Stimulated activated CD4-positive, alpha-beta T cell treated with anti-CD3 and anti-CD28 coated beads, Interleukin-2, amount 100 ng/mL, for 24 hours (primary cell): ENCODE results near the gene INAVA.
A peak's percentile ranks its signal among the peaks of the same experiment; 100 is the strongest.
"Not testable (repeated sequence)": the region's sequence is repeated elsewhere in the genome, so short reads cannot be mapped to it uniquely, and the experiment has no call there.

Source experiments
- DNase-seq, 2 donors: peaks; one replicate each; pipeline ENCODE4 v3.0.0-alpha.2; 2020

INAVA gene

DNA sequence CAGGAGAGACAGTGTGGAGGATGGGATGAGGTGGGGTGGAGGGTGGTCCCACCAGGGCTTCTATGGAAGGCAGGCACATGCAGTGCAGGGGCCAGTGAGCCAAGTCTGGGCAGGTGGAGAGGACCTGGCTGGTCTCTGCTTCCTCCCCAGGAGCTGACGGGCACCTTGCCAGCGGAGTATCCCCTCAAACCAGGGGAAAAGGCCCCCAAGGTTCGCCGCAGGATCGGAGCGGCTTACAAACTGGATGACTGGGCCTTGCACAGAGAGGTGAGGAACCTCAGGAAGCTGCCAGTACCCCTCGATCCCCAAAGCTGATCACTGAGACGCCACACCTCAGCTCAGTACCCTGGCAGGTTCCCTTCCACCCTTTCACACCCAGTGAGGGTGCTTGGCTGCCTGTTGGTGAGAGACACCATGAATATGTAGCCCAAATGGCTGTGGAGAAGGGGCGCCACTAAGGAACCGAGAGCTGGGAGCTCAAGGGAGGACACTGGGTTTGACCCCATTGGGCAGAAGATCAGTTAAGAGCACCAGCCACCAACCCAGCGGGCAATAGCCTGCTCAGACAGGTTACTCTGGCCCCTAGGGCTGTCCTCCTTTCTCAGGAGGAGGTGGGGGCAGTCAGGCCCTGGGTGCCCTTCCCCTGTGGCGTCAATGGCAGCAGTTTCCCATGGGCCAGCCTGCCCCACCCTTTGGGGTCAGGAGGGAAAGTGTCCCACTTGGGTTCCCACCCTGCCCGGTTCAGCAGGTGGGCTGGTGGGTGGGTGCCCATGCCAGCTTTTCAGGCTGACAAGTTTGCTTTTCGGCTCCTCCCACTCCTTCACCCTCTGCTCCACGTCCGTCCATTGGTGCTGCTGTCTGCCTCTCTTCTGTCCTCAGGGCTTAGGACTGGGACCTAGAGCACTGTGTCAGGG is 5.5 kb downstream of the INAVA start:
- no peak for DNase-seq

DNA sequence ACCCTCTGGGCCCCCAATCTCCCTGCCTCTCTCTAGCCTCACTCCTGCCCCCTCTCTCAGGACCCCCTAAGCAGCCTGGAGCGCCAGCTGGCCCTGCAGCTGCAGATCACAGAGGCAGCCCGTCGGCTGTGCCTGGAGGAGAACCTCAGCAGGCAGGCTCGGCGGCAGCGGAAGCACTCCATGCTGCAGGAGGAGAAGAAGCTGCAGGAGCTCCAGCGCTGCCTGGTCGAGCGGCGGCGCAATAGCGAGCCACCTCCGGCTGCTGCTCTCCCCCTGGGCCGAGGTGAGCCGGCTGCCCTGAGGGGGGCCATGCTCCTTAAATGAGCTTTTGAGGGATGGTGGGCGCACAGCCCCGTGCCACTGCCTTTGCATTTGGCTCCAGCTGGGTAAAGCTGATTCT is 6.2 kb downstream of the INAVA start:
- no peak for DNase-seq

DNA sequence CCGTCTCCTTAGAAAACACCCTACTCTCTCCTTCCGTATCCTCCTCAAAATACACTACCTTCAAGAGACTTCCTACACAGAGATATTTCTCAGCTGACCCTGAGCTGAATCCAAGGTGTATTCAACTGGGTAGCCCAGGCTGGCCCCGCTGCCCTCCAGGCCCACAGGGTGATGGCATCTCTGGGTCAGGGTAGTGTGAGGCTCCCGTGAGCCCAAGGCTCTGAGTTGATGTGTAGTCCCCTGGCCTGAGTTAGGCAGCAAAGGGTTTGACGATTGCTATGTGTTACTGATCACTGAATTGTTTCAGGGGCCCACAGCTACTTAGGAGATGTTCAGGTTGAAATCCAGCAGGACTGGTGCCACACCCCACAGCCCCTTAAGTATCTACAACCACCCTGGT is 6.7 kb downstream of the INAVA start:
- no peak for DNase-seq

DNA sequence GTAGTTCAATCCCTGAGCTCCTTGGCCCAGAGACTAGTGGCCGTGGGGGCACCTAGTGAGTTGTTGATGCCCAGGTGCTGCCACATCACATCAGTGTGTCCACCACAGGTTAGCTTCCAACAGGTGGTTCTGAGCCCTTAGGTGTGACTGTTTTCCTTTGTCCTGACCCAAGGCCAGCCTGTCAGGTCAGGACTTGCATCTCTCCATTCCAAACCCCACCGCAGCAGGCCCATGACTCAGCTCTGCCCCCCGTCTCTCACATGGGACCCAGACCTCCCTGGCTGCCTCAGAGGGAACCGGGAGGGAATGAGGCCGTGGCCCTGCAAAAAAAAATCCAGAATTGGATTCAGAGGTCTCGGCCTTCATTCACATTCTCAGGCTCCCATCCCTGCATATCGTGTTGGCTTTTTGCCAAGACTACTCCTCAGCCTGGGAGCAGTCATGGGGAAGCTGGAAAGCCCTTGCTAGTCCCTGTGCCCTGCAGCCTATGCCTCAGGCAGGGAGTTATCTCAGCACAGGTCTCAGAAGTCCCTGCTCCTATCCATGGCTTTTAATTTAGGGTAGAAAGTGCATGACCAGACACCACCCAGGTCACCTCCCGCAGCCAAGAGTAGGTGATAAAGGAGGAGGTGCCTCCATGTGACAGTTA is 7.2 kb downstream of the INAVA start:
- DNase-seq: no peak

DNA sequence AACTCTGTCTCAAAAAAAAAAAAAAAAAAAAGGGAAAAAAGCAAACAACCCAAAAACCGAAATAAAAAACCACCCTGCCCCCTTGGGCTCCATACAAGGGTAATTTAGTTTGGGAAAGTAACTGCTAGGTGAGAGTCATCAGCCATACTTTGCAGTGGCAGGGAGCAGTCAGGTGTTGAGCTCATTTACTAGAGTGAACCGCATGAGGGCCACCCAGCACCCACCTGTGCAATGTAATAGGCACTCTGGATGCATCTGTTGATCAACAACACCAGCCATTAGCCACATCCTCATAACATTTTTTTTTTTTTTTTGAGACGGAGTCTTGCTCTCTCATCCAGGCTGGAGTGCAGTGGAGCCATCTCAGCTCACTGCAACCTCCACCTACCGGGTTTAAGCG is 9.1 kb downstream of the INAVA start:
- no peak for DNase-seq

DNA sequence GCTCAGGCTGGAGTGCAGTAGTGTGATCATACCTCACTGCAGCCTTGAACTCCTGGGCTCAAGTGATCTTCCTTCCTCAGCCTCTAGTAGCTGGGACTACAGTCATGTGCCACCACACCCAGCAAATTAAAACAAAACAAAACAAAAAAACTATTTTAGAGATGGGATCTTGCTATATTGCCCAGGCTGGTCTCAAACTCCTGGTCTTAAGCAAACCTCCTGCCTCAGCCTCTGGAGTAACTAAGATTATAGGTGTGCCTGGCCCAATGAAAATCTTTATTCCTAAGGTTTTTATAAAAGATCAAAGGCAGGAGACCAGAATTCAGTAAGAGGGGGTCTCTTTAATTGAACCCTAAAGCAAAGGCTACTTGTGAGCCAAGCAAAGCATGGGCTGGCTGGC is 10.1 kb downstream of the INAVA start:
- no peak for DNase-seq

DNA sequence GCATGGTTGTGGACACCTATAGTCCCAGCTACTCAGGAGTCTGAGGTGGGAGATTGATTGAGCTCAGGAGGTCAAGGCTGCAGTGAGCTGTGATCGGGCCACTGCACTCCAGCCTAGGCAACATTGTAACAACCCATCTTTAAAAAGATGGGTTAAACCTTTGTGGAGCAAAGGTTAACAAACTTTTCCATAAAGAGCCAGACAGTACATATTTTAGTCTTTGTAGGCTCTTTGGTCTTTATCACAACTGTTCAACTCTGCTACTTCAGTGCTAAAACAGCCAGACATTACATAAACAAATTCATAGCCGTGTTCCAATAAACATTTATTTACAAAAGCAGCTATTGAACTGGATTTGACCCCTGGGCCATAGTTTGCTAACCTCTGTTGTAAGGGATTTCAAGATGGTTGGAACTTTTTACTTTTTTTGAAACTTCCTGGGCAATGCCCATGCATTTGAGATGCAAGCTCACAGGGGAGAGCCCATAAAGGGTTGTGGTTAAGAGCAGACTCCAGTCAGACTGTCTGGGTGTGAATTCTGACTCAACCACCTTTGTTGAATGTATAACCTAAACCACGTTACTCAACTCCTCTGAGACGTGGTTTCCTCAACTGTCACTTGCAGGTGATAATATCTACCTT is 10.8 kb downstream of the INAVA start:
- peak; percentile 28 to 49 for DNase-seq

DNA sequence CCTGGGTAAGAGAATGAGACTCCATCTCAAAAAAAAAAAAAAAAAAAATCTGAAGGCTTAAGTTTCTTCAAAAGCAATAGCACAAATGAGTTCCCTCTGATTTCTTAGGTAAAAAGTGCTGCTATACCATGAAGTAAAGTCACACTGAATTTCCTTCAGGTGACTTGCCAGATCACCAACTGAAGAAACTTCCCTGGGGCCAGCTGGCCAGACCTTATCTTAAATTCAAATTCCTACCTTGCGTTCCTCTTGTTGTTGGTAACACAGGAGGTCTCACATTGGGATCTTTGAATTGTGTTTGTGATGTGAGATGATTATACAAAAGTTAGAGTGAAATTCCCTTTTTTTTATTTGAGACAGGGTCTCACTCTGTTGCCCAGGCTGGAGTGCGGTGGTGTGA is 11.8 kb downstream of the INAVA start:
- no peak for DNase-seq

DNA sequence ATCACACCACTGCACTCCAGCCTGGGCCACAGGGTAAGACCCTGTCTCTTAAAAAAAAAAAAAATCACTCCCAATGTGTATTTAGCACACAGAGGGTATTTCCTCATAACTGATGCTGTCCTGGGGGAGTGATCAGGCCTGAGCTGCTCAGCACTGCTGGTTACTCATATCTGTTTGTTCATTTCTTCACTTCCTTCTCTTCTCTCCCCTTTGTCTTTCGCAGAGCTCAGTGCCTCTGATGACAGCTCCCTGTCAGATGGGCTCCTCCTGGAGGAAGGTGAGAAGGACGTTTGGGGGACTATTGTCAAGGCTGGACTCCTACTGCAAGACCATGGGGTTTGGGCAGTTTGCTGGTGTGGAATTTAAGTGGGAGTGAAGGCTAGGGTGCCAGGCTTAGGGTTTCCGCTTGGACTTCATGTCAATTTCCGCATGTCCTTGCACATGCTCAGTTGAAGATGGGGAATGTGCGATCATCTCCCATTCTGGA is 13.0 kb downstream of the INAVA start:
- DNase-seq: no peak

DNA sequence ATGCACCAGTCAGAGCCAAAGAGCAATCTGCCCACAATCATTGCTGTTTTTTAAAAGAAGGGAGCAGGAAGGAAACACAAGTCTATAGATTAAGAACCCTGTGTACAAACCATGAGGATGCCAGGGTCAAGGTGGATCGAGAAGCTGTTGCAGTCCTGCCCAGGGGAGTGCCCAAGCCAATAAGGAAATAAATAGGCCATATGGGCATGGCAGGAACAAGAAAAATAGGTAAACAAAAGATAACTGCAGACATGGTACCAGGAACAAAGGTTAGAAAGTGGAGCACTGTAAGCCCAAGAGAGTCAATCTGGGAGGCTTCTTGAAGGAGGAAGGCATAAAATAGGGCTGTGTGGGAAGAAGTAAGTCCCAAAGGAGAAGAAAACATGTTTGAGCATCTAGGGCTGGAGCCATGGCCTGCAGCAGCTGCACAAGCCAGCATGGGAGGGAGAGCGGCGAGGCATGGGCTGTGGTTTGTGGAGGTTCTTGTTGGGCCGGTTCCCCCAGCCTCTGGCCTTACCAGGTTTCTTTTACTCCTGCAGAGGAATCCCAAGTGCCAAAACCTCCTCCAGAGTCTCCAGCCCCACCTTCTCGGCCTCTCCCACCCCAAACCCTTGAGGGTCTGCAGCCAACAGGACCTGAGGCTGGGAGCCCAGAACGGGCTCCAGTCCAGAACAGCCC is 13.6 kb downstream of the INAVA start:
- no peak for DNase-seq

DNA sequence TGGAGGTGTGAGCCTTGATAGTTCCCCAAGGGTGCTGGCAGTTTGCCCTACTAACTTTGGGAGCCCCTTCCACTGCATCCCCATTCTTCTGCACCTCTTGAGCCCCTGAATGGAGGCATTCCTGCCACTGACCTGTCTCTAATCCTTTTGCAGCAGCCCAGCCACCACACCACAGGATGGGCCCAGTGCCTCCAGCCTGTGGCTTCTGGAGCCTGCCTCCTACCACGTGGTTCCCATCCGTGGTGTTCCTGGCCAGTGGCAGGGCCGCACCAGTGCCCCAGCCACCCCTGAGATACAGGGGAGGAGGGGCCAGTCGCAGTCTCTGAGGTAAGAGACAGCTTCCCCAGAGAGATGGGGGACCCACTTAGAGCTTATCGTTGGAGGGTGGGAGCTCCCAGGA is 14.4 kb downstream of the INAVA start:
- no peak for DNase-seq

DNA sequence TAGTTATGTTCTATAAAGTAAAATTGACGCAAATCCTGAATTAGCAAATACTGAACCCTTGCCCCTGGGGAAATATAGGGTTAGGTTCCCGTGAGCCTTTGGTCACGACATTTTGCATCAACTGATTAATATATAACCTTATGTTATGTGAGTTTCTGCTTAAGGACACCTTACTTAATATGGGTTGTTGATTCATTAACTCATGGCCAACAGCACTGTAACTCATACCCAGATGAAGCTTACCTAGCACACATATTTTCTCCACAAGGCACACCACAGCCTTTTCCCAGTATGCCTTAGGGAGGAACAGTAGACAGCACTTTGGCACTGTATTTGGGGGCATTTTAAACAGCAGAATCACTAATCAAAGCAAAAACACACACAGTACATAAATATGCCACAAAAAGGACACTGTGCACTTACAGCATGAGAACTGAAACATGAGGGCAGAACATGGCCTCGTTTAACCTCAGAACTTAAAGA is 15.1 kb downstream of the INAVA start:
- DNase-seq: no peak

DNA sequence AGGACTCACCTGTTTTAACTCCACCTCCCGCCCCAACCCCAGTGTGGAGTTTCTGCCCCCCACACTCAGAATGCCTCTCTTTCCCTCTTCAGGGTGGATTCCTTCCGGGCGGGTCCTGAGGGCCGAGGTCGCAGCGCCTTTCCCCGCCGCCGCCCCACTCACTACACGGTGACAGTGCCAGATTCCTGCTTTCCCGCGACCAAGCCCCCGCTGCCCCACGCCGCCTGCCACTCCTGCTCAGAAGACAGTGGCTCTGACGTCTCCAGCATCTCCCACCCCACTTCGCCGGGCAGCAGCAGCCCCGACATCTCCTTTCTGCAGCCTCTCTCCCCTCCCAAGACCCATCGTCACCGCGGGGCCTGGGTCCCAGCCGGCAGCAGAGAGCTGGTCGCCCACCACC is 16.7 kb downstream of the INAVA start:
- DNase-seq: no peak

DNA sequence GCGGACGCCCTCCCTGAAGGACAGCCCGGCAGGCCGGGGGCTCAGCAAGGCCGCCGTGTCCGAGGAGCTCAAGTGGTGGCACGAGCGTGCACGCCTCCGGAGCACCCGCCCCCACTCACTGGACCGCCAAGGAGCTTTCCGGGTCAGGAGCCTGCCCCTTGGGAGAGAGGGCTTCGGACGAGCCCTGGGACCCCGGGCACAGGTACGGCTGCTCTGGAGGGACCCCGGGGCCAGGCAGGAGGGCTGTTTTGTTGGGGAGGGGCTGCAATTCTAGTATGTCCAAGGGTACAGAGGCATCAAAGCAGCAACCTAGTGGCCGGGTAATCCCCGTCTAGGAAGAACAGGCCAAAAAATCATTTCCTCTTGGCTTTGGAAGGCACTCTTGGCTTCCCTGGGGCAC is 17.2 kb downstream of the INAVA start:
- DNase-seq: not testable (repeated sequence)

DNA sequence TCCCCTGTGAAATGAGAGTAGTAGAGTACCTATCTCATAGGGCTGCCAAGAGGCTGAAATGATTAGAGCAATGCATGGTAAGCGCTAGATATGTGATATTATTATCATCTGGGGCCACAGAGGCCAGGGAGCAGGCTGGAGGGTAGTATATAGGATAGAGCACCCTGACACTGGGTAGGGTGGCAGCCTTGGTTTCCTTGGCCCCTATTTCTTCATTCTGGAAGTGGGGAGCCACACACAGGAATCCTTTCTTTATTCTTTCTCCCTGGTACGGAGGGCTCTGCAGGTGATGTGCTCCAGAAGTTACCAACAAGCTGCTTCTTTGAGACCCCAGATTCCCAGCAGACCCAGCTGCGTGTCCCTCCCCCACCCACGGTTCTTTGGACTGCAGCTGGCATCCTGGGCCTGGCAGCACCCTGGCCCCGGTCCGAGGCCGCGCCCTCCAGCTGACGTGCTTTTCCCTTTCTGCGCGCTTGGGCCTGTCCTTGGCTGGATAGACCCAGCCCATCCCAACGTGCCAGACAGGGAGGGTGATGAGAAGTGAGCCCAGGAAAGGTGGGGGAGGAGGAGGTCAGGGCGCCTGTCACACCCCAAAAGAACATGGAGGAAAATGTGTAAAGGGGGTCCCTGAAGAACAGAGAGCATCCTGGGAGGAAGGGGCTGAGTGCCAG is 18.2 kb downstream of the INAVA start:
- DNase-seq: no peak

DNA sequence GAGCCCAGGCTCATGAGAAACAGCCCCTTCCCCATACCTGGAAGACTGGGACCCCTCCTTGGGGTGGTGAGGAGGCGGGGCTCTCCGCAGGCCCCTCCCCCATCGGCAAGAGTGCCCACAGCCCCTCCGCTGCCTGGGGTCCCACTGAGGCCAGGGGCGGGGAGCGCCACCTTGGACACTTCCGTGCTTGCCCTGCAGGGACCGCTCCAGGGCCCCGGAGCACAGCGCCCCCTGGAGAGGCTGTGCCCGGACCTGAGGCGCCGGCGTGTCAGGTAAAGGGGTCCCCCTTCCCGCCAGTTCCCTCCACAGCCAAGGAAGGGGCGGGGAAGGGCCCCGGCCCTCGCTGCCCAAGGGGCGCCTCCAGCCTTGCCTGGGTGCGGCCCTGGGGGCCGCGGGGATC is 21.5 kb downstream of the INAVA start:
- no peak for DNase-seq

DNA sequence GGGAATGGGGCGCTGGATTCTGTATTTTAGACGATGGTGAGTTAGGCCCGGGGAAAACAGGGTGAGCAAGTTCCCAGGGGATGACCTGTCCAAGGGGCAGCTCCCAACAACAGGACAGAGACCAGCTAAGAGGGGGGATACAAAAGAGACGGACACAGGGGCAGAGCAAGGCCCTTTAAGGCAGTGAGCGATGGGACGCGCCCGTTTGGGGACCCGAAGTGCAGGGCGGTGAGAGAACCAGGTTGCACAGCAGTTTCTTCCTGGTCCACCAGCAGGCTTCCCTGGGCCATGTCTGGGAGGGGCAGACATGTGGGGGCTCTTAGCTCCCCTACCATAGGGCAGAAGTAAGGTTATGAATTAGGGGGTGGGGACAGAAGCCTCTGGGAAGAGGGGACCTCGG is 22.0 kb downstream of the INAVA start:
- DNase-seq: no peak

DNA sequence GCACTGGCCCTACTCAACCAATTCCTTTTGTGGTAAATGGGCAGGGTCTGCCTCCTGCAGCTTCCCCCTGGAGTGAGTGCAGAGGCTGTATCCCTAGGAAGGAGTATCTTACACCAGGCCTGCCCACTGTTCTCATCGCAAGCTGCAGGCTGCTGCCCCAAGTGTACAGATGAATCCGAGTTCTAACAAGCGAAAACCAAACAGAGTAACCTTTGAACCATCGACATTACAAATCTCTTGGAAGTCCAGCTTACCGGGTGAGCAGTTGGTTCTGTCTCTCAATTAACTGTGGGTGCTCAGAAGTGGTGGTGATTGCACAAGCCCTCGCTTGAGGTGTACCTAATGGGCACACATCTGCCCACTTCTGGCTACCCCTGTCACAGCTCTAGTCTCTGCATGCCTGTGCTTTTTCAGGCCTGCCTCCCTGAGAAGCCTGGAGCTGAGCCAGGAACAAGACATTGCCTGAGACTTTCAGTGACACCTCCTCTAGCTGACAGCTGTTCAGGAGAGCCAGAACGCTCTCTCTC is 22.7 kb downstream of the INAVA start:
- no peak for DNase-seq

DNA sequence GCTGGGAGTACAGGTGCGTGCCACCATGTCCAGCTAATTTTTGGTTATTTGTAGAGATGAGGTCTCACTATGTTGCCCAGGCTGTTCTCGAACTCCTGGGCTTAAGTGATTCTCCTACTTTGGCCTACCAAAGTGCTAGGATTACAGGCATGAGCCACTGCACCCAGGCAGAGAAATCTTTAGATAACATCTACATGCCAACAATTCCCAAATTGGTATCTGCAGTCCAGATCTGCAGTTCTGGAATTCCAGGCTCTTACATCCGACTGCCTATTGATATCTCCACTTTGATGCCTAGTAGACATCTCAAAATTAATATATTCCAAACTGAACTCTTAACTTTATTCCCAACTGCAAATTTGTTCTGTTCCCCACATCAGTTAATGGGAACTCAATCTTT is 23.3 kb downstream of the INAVA start:
- DNase-seq: no peak

DNA sequence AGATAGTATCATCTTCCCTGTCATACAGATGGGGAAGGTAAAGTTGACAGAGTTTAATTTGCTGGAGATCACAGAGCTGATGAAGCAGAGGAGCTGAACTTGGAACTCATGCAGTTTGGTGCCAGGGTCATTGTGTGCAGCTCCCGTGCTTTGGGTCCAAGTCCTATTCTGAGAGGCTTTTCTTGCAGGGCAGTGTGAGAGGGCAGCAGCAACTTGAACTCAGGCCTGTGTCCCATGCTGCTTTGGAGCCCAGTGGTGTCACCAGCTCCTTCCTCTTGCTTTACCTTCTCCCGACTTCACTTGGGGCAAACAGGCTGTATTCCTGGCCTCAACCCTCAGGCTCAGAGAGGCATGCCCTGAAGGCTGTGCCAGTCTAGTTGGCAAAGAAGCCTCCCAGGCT is 24.7 kb downstream of the INAVA start:
- no peak for DNase-seq

DNA sequence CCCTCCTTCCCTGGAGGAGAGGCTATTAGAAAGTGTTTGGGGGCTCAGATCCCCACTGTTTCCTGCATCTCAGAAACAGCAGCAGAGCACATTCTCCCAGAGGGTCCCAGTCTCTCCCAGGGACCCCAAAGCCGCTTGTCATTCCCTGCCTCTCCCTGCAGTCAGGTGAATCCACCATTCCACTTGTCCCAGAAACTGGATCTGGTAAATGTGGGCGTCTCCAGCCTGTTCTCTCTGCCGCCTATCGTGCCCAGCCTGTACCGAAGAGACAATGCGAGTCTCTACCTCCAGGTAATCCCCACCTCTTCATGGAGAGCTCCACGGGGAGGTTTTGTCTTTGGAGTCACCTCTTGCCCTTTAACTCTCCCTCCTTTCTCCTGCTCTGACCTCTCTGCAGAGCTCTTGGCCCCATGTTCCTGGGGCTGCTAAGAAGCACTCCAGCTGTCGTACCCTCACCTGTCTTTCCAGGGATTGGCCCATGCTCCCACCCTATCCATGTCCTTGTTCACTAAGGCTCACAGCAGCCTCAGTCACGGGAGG is 26.9 kb downstream of the INAVA start:
- DNase-seq: no peak

DNA sequence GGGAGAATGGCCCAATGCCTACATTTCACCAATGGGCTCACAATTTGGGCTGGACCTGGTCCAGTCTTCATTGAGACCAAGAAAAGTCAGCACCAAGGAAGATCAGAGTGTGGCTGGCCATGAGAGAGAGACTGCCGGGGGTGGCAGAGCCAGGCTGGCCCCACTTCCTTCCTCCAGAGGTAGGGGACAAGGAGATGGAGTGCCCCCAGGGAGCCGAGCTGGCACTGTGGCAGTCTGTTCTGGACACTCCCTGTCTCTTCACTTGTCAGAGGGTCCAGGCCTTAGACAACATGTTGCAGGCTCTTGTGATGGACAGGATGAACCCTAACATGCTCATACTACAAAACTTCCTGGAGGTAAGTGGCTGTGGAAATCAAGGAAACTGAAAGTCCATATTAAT is 27.7 kb downstream of the INAVA start:
- no peak for DNase-seq
